GM23248 (cell line): Measurements from ENCODE around the gene NEDD4L. TPM values are rescaled to one million over a fixed set of nuclear protein-coding genes. Genes with fewer than 3 reads are reported as not detected.
"Not testable (repeated sequence)": the region's sequence is repeated elsewhere in the genome, so short reads cannot be mapped to it uniquely, and the experiment has no call there.

Experiments
- DNase-seq: peaks from one replicate; pipeline ENCODE4 v3.0.0-alpha.2; 2015
- H2AFZ ChIP-seq: fragments of 200-600 bp; sonication (generic); 2 replicates; pipeline ENCODE4 v1.6.1; 2016; ENCODE audit warnings: antibody characterized with exemption
- H3F3A ChIP-seq: fragments of 200-600 bp; sonication (generic); 2 replicates; pipeline ENCODE4 v1.6.1; 2016; ENCODE audit warnings: mild to moderate bottlenecking, antibody characterized with exemption, mixed run types; ENCODE audit not compliant: insufficient read depth
- H3K27ac ChIP-seq: fragments of 200-600 bp; sonication (generic); 2 replicates; pipeline ENCODE4 v1.5.1; 2016; ENCODE audit warnings: mild to moderate bottlenecking
- H3K27me3 ChIP-seq: fragments of 200-600 bp; sonication (generic); replicated peaks from 2 replicates; pipeline ENCODE4 v1.6.1; 2016; ENCODE audit warnings: mild to moderate bottlenecking; ENCODE audit not compliant: insufficient read depth
- H3K36me3 ChIP-seq: fragments of 200-600 bp; sonication (generic); 2 replicates; pipeline ENCODE4 v1.6.1; 2016; ENCODE audit warnings: low read depth, mild to moderate bottlenecking
- H3K4me1 ChIP-seq: fragments of 200-600 bp; sonication (generic); 2 replicates; pipeline ENCODE4 v1.6.1; 2016; ENCODE audit warnings: mild to moderate bottlenecking; ENCODE audit not compliant: insufficient read depth
- H3K4me2 ChIP-seq: fragments of 200-600 bp; sonication (generic); one replicate; pipeline ENCODE4 v1.6.1; 2016; ENCODE audit warnings: mild to moderate bottlenecking; ENCODE audit not compliant: unreplicated experiment
- H3K4me3 ChIP-seq: fragments of 200-600 bp; sonication (generic); 2 replicates; pipeline ENCODE4 v1.5.1; 2016; ENCODE audit warnings: mild to moderate bottlenecking
- H3K79me2 ChIP-seq: fragments of 200-600 bp; sonication (generic); 2 replicates; pipeline ENCODE4 v1.6.1; 2016; ENCODE audit warnings: mild to moderate bottlenecking; ENCODE audit not compliant: insufficient read depth
- H3K9ac ChIP-seq: fragments of 200-600 bp; sonication (generic); 2 replicates; pipeline ENCODE4 v1.6.1; 2016; ENCODE audit warnings: mild to moderate bottlenecking
- H3K9me2 ChIP-seq: fragments of 200-600 bp; sonication (generic); 2 replicates; pipeline ENCODE4 v1.6.1; 2016; ENCODE audit warnings: mixed run types, mild to moderate bottlenecking, moderate library complexity; ENCODE audit not compliant: insufficient read depth
- H3K9me3 ChIP-seq: fragments of 200-600 bp; sonication (generic); one replicate; pipeline ENCODE4 v1.6.1; 2017; ENCODE audit warnings: low read depth
- H4K20me1 ChIP-seq: fragments of 200-600 bp; sonication (generic); 2 replicates; pipeline ENCODE4 v1.6.0; 2016; ENCODE audit not compliant: insufficient read depth
- EZH2 ChIP-seq: fragments of 200-600 bp; sonication (generic); IDR thresholded peaks from 2 replicates; pipeline ENCODE4 v1.6.1; 2018; ENCODE audit warnings: antibody characterized with exemption, mild to moderate bottlenecking; ENCODE audit not compliant: insufficient read depth, poor library complexity, severe bottlenecking
- EZH2phosphoT487 ChIP-seq: fragments of 200-600 bp; sonication (generic); IDR thresholded peaks from 2 replicates; pipeline ENCODE4 v1.6.1; 2018; ENCODE audit warnings: antibody characterized with exemption, moderate library complexity, mild to moderate bottlenecking, low read depth; ENCODE audit not compliant: insufficient read depth
- WGBS, 2 experiments: methylation state at CpG; one replicate each; pipeline ENCODE4 v1.1.6; 2015 to 2017; ENCODE audit warnings: low lambda C conversion rate in 2 of 2, low coverage in 1 of 2; ENCODE audit errors: missing lambda C conversion rate in 2 of 2; 5-methylcytosine and 5-hydroxymethylcytosine counted together
- in situ Hi-C: fragments of 300-500 bp; cut with MboI; formaldehyde crosslinking; loops from 2 replicates; pipeline ENCODE4 v1.15.0; 2020
- polyA plus RNA-seq: library from polyadenylated mRNA; unstranded; fragments of >200 nt; fragmentation: Nextera tagmentation; extraction: Ambion mirVana; gene quantifications from 2 replicates; pipeline ENCODE4 v1.2.1, GENCODE V29; 2016
- total RNA-seq: library from RNA; depleted of rRNA; stranded (reverse); fragments of >200 nt; shearing (Covaris generic); gene quantifications from 2 replicates; pipeline ENCODE4 v1.2.3, GENCODE V29; 2014

NEDD4L gene
- total and polyA plus RNA-seq, 2 experiments from 2014 or later, result 3.7 to 6.1 TPM

DNA sequence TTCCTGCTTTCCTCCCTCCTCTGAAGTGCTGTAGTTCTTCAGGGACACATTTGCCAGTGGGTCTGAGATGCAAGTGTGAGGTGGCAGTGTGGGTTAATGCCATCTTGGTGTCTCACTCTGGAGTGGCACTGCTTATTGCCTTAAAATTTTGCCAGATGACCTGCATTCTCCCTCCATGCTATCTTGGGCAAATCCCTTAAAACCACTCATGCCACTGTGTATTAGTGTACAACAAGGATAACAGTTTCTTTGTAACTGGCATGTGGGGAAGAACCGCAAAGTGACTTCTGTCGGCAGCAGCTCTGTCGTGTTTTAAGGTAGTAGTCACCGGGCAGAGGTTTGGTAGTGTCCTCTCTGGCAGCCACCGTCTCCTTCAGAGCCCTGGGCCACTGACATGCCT lies 124.2 kb downstream of the NEDD4L start:
- no peak overlapping the region for H3K4me2 ChIP-seq
- 84 to 92% methylated on average over 5 of the region's 5 CpGs for WGBS, 2 experiments
- H3F3A ChIP-seq, result no peaks in the 10 kb centered on the region
- H3K79me2 ChIP-seq, result no peaks in the 10 kb centered on the region
- no peak overlapping the region for H3K4me3 ChIP-seq
- H3K27ac ChIP-seq, result no peak overlapping the region
- no peaks in the 10 kb centered on the region for H3K36me3 ChIP-seq
- no peak for TF ChIP-seq EZH2phosphoT487
- no peak for TF ChIP-seq EZH2
- H3K9me3 ChIP-seq, result no peaks in the 10 kb centered on the region
- no peaks in the 10 kb centered on the region for H3K9me2 ChIP-seq
- H3K4me1 ChIP-seq, result no peaks in the 10 kb centered on the region
- no peak overlapping the region for H3K9ac ChIP-seq
- H4K20me1 ChIP-seq, result no peaks in the 10 kb centered on the region
- H2AFZ ChIP-seq, result no peak overlapping the region
- in situ Hi-C loops, result no loop called here
- no peak for DNase-seq
- no peaks in the 10 kb centered on the region; the same call in 1 of the 2 replicates for H3K27me3 ChIP-seq

DNA sequence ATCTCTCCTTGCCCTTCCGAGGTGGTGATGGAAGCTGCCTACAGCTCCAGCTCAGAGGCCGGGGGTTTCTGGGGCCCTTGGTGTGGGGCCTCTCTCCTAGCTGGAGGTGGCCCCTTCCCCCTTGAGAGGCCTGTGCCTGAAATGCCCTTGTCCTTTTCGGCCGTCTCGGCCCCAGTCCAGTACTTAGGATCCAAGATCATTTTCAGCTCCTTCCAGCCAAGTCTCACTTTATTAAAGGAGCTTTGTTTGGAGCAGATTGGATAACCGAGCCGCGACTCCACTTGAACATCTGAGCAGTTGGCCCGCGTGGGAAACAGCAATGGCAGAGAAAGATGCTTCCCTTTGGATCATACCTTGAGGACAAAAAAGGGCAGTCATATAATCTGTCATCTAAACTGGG lies 125.0 kb downstream of the NEDD4L start:
- Histone ChIP-seq H3K36me3 (no peaks in the 10 kb centered on the region), H3K27me3 (no peaks in the 10 kb centered on the region; the same call in 1 of the 2 replicates), H3K4me1 (no peaks in the 10 kb centered on the region), H3K9me3 (no peaks in the 10 kb centered on the region), H3K9ac (no peak overlapping the region), H3K4me3 (no peak overlapping the region), H3K4me2 (no peak overlapping the region), H3F3A (no peaks in the 10 kb centered on the region), H2AFZ (no peak overlapping the region), H4K20me1 (no peaks in the 10 kb centered on the region), H3K9me2 (no peaks in the 10 kb centered on the region), H3K27ac (no peak overlapping the region), H3K79me2 (no peaks in the 10 kb centered on the region)
- WGBS, 2 experiments, result 93 to 97% methylated on average over 10 of the region's 10 CpGs
- TF ChIP-seq EZH2phosphoT487 (no peak), EZH2 (no peak)
- in situ Hi-C loops, result no loop called here
- no peak for DNase-seq

GRCh38 chr18:58169472-58169871 lies 125.4 kb downstream of the NEDD4L start:
- Histone ChIP-seq H3K9me2 (no peaks in the 10 kb centered on the region), H3K27ac (no peak overlapping the region), H3K4me1 (no peaks in the 10 kb centered on the region), H3K79me2 (no peaks in the 10 kb centered on the region), H3K4me2 (no peak overlapping the region), H3K36me3 (no peaks in the 10 kb centered on the region), H3K9ac (no peak overlapping the region), H3K27me3 (no peaks in the 10 kb centered on the region; the same call in 1 of the 2 replicates), H3K4me3 (no peak overlapping the region), H3K9me3 (no peaks in the 10 kb centered on the region), H4K20me1 (no peaks in the 10 kb centered on the region), H2AFZ (no peak overlapping the region), H3F3A (no peaks in the 10 kb centered on the region)
- in situ Hi-C loops, result no loop called here
- 82 to 85% methylated on average over 6 of the region's 6 CpGs for WGBS, 2 experiments
- no peak for DNase-seq
- TF ChIP-seq EZH2, result no peak
- no peak for TF ChIP-seq EZH2phosphoT487

DNA sequence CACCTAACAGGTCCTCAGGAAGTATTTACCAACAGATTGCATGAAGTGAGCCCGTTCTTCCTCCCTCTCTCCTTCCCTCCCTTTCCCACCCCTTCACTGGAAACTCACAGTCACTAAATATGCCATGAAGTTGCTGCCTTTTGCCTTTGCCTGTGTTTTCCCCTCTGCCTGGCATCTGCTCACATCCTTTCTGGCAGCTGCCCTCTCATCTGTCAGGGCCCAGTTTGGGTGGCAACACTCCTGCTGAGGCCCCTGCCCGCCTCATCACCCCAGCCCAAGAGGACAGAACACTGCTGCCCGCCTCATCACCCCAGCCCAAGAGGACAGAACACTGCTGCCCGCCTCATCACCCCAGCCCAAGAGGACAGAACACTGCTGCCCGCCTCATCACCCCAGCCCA lies 126.0 kb downstream of the NEDD4L start:
- H3F3A ChIP-seq, H3K4me3 ChIP-seq, H3K4me2 ChIP-seq, H3K36me3 ChIP-seq, DNase-seq, H2AFZ ChIP-seq, H3K9me2 ChIP-seq, H3K27me3 ChIP-seq, H3K79me2 ChIP-seq, H3K27ac ChIP-seq, H4K20me1 ChIP-seq, H3K4me1 ChIP-seq, H3K9ac ChIP-seq, H3K9me3 ChIP-seq: not testable (repeated sequence)
- in situ Hi-C loops, result loop anchor here (10.0 kb wide), 1 partner anchor 155 kb away; no protein-coding TSS in a partner anchor
- 89 to 92% methylated on average over 3 to 4 of the region's 5 CpGs for WGBS, 2 experiments

GRCh38 chr18:58172031-58172430 lies 128.0 kb downstream of the NEDD4L start:
- in situ Hi-C loops, result loop anchor here (10.0 kb wide), 1 partner anchor 153 kb away; no protein-coding TSS in a partner anchor
- Histone ChIP-seq H3K27me3 (no peaks in the 10 kb centered on the region), H3K79me2 (no peaks in the 10 kb centered on the region), H3K9me2 (no peaks in the 10 kb centered on the region), H3K9ac (no peak overlapping the region), H3K27ac (no peak overlapping the region), H3K36me3 (no peaks in the 10 kb centered on the region), H3K4me2 (no peak overlapping the region), H3K4me3 (no peak overlapping the region), H2AFZ (no peak overlapping the region), H3F3A (no peaks in the 10 kb centered on the region), H4K20me1 (no peaks in the 10 kb centered on the region), H3K4me1 (peaks cover 7% of the 10 kb centered on the region; the same call in 1 of the 2 replicates), H3K9me3 (no peaks in the 10 kb centered on the region)
- 82 to 89% methylated on average over 6 of the region's 6 CpGs for WGBS, 2 experiments
- TF ChIP-seq EZH2 (no peak), EZH2phosphoT487 (no peak)
- DNase-seq, result no peak
